GM12878 (cell line): Measurements from ENCODE around the gene CCDC195. TPM values are rescaled to one million over a fixed set of nuclear protein-coding genes. Genes with fewer than 3 reads are reported as not detected.

Source experiments
- ATAC-seq: fragments of 200-7000 bp; cut with Tn5 transposase; 3 replicates; pipeline ENCODE4 v1.9.1; 2020; ENCODE audit warnings: mild to moderate bottlenecking, moderate library complexity
- BruUV-seq: library from RNA; stranded (reverse); fragments of 400-500 nt; replicated peaks from 2 replicates; lab custom pipeline; 2021; lab: Mats Ljungman, UMichigan
- CTCF ChIA-PET: fragments of 300-600 bp; sonication (Branson Sonifier 250); formaldehyde crosslinking; extraction: SDS; loops from one replicate; lab custom pipeline; 2021; ENCODE audit warnings: inconsistent platforms; lab: Yijun Ruan, JAX
- POLR2A ChIA-PET: fragments of 350-600 bp; formaldehyde crosslinking; extraction: SDS; loops from one replicate; lab custom pipeline; 2021; ENCODE audit warnings: inconsistent platforms; lab: Charles Lee
- RAD21 ChIA-PET: fragments of 300-600 bp; sonication (Branson Sonifier 250); formaldehyde crosslinking; loops from one replicate; lab custom pipeline; 2023; ENCODE audit warnings: antibody characterized with exemption; ENCODE audit not compliant: unreplicated experiment; lab: Charles Lee
- SMC1A ChIA-PET: fragments of 300-600 bp; sonication (Branson Sonifier 250); formaldehyde crosslinking; loops from one replicate; lab custom pipeline; 2023; ENCODE audit not compliant: unreplicated experiment, uncharacterized antibody; lab: Charles Lee
- DNase-seq: peaks from one replicate; pipeline ENCODE4 v3.0.0-alpha.2; 2011; ENCODE audit warnings: low read depth, low spot score
- FAIRE-seq: peaks from 3 replicates; lab custom pipeline; 2011; peaks lifted over from hg19 to GRCh38; lab: Jason Lieb, UNC
- H2AFZ ChIP-seq: 2 replicates; pipeline ENCODE4 v1.6.0; 2011; ENCODE audit warnings: low read depth, low read length, control low read depth; ENCODE audit not compliant: control insufficient read depth
- H3K27ac ChIP-seq: 2 replicates; pipeline ENCODE4 v1.5.1; 2011; ENCODE audit warnings: control low read depth; ENCODE audit not compliant: control insufficient read depth, insufficient read depth
- H3K27me3 ChIP-seq, 2 experiments: replicated peaks in 1 of 2; 2 replicates each; pipeline versions ENCODE4 v1.6.0 to v1.6.1; 2011; ENCODE audit warnings: low read length in 1 of 2; ENCODE audit not compliant: control insufficient read depth in 2 of 2, insufficient read depth in 2 of 2
- H3K36me3 ChIP-seq, 2 experiments: 2 replicates each; pipeline ENCODE4 v1.5.1; 2011; ENCODE audit warnings: low read length in 1 of 2; ENCODE audit not compliant: control insufficient read depth in 2 of 2, insufficient read depth in 2 of 2
- H3K4me1 ChIP-seq: 2 replicates; pipeline ENCODE4 v1.6.1; 2011; ENCODE audit warnings: mild to moderate bottlenecking, low read length, moderate library complexity, mixed read lengths; ENCODE audit not compliant: control insufficient read depth, insufficient read depth
- H3K4me2 ChIP-seq: 2 replicates; pipeline ENCODE4 v1.6.0; 2011; ENCODE audit warnings: control low read depth; ENCODE audit not compliant: control insufficient read depth, insufficient read depth
- H3K4me3 ChIP-seq: fragments of 200-600 bp; sonication (generic); 2 replicates; pipeline ENCODE4 v1.5.1; 2016
- H3K79me2 ChIP-seq: 2 replicates; pipeline ENCODE4 v1.6.0; 2011; ENCODE audit warnings: low read length; ENCODE audit not compliant: control insufficient read depth, insufficient read depth
- H3K9ac ChIP-seq: 2 replicates; pipeline ENCODE4 v1.8.0; 2011; ENCODE audit warnings: low read length, control low read depth, mixed read lengths; ENCODE audit not compliant: control insufficient read depth, insufficient read depth
- H3K9me3 ChIP-seq: replicated peaks from 3 replicates; pipeline ENCODE4 v1.5.1; 2011; ENCODE audit warnings: mild to moderate bottlenecking, low read length; ENCODE audit not compliant: control insufficient read depth, insufficient read depth
- H4K20me1 ChIP-seq: 2 replicates; pipeline ENCODE4 v1.6.0; 2011; ENCODE audit not compliant: control insufficient read depth, insufficient read depth
- CBFB ChIP-seq: IDR thresholded peaks from 2 replicates; pipeline ENCODE4 v1.6.1; 2016; ENCODE audit warnings: antibody characterized with exemption, low read depth
- EGR1 ChIP-seq, 2 experiments: IDR thresholded peaks; 1 replicate in 1 of 2; 2 replicates in 1 of 2; pipeline ENCODE4 v1.6.1; 2011 to 2012; ENCODE audit warnings: low read depth in 2 of 2, low read length in 2 of 2, borderline replicate concordance in 1 of 2, mild to moderate bottlenecking in 1 of 2, moderate library complexity in 1 of 2
- NR2F1 ChIP-seq: fragments of 450-650 bp; conservative IDR thresholded peaks from 2 replicates; pipeline ENCODE4 v1.6.1; 2017; ENCODE audit warnings: mild to moderate bottlenecking
- SIX5 ChIP-seq: IDR thresholded peaks from 2 replicates; pipeline ENCODE4 v1.6.1; 2011; ENCODE audit warnings: mild to moderate bottlenecking, low read depth, low read length, moderate library complexity; ENCODE audit not compliant: severe bottlenecking
- SP1 ChIP-seq: IDR thresholded peaks from one replicate; pipeline ENCODE4 v1.6.1; 2011; ENCODE audit warnings: low read depth, low read length
- TARDBP ChIP-seq: IDR thresholded peaks from 2 replicates; pipeline ENCODE4 v1.6.1; 2016; ENCODE audit warnings: borderline replicate concordance
- WGBS: methylation state at CpG from one replicate; pipeline ENCODE4 v1.1.6; 2016; ENCODE audit warnings: low lambda C conversion rate; ENCODE audit not compliant: insufficient replicate concordance, insufficient coverage; ENCODE audit errors: missing lambda C conversion rate; 5-methylcytosine and 5-hydroxymethylcytosine counted together
- in situ Hi-C: fragments of 300-500 bp; cut with MboI; formaldehyde crosslinking; loops from 9 replicates; pipeline ENCODE4 v1.14.3; 2018; ENCODE audit warnings: mixed read lengths
- intact Hi-C: fragments of 100-400 bp; cut with micrococcal nuclease; formaldehyde crosslinking; loops from one replicate; pipeline ENCODE4 v1.14.2; 2022; ENCODE audit not compliant: unreplicated experiment
- polyA plus RNA-seq, 11 experiments: library from polyadenylated mRNA; depleted of rRNA in 4 of 11; unstranded in 6 of 11; stranded (reverse) in 5 of 11; fragments of >200 nt; fragmentation: Nextera tagmentation in 4 of 11; fragmentation: Illumina TruSeq in 1 of 11; extraction: Ambion mirVana in 4 of 11; extraction: Trizol in 1 of 11; gene quantifications; 1 replicate in 1 of 11; 2 replicates in 10 of 11; pipeline versions ENCODE4 v1.2.1 to v1.2.3, GENCODE V29; 2011 to 2016; ENCODE audit warnings: inconsistent platforms in 2 of 11, missing spikeins in 2 of 11, low read depth in 1 of 11
- total RNA-seq, 4 experiments: library from RNA; depleted of rRNA in 3 of 4; stranded (reverse); fragments of >200 nt in 3 of 4; fragmentation: Illumina TruSeq in 1 of 4; extraction: Trizol in 1 of 4; gene quantifications; 2 replicates each; pipeline versions ENCODE4 v1.2.1 to v1.2.3, GENCODE V29; 2013 to 2021
- TF ChIP-seq, protein P1 (sequence below): fragments of 450-650 bp; IDR thresholded peaks from 2 replicates; pipeline ENCODE4 v1.6.1; 2017; ENCODE audit warnings: mild to moderate bottlenecking, low read depth, inconsistent platforms; ENCODE audit not compliant: poor library complexity, severe bottlenecking
- TF ChIP-seq, protein P2 (sequence below): fragments of 450-650 bp; IDR thresholded peaks from 2 replicates; pipeline ENCODE4 v1.6.1; 2017; ENCODE audit warnings: mild to moderate bottlenecking, moderate library complexity
- TF ChIP-seq, protein P3 (sequence below): fragments of 450-650 bp; formaldehyde crosslinking; IDR thresholded peaks from 2 replicates; pipeline ENCODE4 v1.4.0; 2020; ENCODE audit warnings: mild to moderate bottlenecking, moderate library complexity

CCDC195 gene
- total and polyA plus RNA-seq, 10 of the 15 experiments (the other 5 are each of a cell fraction or from before 2014, with no cell fraction given), result not detected

DNA sequence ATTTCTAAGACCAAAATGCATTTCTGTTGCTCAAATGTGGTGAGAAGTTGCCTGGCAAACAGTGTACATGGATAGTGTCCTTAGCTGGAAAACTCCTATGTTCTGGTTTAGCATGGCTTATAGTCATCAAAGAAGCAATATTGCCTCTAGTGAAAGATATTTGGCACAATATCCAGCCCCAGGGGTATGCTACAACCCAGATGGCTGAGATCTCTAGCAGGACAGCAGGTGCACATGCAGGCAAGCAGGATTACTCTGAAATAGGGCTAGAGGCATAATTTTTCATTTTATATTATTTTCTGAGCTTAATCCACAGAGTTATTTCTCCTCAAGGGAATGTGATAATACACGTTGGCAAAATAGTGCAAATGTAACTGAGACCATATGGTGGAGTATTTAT, 34.0 kb downstream of the CCDC195 start:
- no TSS peak for BruUV-seq
- no peak for DNase-seq
- no peaks in the 10 kb centered on the region for H3K79me2 ChIP-seq
- no peak overlapping the region for H2AFZ ChIP-seq
- ChIA-PET POLR2A (interaction anchor here (0.6 kb wide), 1 partner anchor 81 kb away, joined by 5 read pairs; no protein-coding TSS in a partner anchor), RAD21 (no interaction called here), SMC1A (interaction anchor here (1.0 kb wide), 1 partner anchor 31 kb away, joined by 3 read pairs; no protein-coding TSS in a partner anchor), CTCF (interaction anchor here (1.2 to 1.6 kb wide), 2 partner anchors 11 to 31 kb away, joined by 3 to 4 read pairs; no protein-coding TSS in a partner anchor)
- TF ChIP-seq SIX5 (no peak), NR2F1 (no peak), TARDBP (no peak), EGR1 (IDR thresholded peaks at IDR 0.05; ENCODE audit: borderline replicate concordance in 1 of 2, low read depth in 2 of 2, low read length in 2 of 2) (no peak), CBFB (no peak), SP1 (no peak)
- TF ChIP-seq, protein P1, sequence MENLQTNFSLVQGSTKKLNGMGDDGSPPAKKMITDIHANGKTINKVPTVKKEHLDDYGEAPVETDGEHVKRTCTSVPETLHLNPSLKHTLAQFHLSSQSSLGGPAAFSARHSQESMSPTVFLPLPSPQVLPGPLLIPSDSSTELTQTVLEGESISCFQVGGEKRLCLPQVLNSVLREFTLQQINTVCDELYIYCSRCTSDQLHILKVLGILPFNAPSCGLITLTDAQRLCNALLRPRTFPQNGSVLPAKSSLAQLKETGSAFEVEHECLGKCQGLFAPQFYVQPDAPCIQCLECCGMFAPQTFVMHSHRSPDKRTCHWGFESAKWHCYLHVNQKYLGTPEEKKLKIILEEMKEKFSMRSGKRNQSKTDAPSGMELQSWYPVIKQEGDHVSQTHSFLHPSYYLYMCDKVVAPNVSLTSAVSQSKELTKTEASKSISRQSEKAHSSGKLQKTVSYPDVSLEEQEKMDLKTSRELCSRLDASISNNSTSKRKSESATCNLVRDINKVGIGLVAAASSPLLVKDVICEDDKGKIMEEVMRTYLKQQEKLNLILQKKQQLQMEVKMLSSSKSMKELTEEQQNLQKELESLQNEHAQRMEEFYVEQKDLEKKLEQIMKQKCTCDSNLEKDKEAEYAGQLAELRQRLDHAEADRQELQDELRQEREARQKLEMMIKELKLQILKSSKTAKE, result no peak
- TF ChIP-seq, protein P2, sequence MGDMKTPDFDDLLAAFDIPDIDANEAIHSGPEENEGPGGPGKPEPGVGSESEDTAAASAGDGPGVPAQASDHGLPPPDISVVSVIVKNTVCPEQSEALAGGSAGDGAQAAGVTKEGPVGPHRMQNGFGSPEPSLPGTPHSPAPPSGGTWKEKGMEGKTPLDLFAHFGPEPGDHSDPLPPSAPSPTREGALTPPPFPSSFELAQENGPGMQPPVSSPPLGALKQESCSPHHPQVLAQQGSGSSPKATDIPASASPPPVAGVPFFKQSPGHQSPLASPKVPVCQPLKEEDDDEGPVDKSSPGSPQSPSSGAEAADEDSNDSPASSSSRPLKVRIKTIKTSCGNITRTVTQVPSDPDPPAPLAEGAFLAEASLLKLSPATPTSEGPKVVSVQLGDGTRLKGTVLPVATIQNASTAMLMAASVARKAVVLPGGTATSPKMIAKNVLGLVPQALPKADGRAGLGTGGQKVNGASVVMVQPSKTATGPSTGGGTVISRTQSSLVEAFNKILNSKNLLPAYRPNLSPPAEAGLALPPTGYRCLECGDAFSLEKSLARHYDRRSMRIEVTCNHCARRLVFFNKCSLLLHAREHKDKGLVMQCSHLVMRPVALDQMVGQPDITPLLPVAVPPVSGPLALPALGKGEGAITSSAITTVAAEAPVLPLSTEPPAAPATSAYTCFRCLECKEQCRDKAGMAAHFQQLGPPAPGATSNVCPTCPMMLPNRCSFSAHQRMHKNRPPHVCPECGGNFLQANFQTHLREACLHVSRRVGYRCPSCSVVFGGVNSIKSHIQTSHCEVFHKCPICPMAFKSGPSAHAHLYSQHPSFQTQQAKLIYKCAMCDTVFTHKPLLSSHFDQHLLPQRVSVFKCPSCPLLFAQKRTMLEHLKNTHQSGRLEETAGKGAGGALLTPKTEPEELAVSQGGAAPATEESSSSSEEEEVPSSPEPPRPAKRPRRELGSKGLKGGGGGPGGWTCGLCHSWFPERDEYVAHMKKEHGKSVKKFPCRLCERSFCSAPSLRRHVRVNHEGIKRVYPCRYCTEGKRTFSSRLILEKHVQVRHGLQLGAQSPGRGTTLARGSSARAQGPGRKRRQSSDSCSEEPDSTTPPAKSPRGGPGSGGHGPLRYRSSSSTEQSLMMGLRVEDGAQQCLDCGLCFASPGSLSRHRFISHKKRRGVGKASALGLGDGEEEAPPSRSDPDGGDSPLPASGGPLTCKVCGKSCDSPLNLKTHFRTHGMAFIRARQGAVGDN, result no peak
- TF ChIP-seq, protein P3, sequence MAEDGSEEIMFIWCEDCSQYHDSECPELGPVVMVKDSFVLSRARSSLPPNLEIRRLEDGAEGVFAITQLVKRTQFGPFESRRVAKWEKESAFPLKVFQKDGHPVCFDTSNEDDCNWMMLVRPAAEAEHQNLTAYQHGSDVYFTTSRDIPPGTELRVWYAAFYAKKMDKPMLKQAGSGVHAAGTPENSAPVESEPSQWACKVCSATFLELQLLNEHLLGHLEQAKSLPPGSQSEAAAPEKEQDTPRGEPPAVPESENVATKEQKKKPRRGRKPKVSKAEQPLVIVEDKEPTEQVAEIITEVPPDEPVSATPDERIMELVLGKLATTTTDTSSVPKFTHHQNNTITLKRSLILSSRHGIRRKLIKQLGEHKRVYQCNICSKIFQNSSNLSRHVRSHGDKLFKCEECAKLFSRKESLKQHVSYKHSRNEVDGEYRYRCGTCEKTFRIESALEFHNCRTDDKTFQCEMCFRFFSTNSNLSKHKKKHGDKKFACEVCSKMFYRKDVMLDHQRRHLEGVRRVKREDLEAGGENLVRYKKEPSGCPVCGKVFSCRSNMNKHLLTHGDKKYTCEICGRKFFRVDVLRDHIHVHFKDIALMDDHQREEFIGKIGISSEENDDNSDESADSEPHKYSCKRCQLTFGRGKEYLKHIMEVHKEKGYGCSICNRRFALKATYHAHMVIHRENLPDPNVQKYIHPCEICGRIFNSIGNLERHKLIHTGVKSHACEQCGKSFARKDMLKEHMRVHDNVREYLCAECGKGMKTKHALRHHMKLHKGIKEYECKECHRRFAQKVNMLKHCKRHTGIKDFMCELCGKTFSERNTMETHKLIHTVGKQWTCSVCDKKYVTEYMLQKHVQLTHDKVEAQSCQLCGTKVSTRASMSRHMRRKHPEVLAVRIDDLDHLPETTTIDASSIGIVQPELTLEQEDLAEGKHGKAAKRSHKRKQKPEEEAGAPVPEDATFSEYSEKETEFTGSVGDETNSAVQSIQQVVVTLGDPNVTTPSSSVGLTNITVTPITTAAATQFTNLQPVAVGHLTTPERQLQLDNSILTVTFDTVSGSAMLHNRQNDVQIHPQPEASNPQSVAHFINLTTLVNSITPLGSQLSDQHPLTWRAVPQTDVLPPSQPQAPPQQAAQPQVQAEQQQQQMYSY, result no peak
- H3K27ac ChIP-seq, result no peak overlapping the region
- no peaks in the 10 kb centered on the region for H3K4me1 ChIP-seq
- in situ Hi-C loops (no loop called here), intact Hi-C loops (no loop called here)
- no peak for FAIRE-seq
- no peaks in the 10 kb centered on the region for H3K9me3 ChIP-seq
- H3K27me3 ChIP-seq, result no peaks in the 10 kb centered on the region
- WGBS, result 0% methylated on average over 1 of the region's 1 CpG
- H3K4me2 ChIP-seq, result no peak overlapping the region
- no peak overlapping the region for H3K4me3 ChIP-seq
- H3K36me3 ChIP-seq, result no peaks in the 10 kb centered on the region
- no peak for ATAC-seq
- H3K9ac ChIP-seq, result no peak overlapping the region
- no peaks in the 10 kb centered on the region for H4K20me1 ChIP-seq
